DMS79 treated with DMSO at 0.1 percent for 48 hours (cell line): ENCODE data around the gene CEP112.
"Not testable (repeated sequence)": the region's sequence is repeated elsewhere in the genome, so short reads cannot be mapped to it uniquely, and the experiment has no call there.

Source experiments
- DNase-seq: peaks from one replicate; lab custom pipeline; 2025; lab: John Stamatoyannopoulos, UW

The CEP112 gene

GRCh38 chr17:65683428-65683827, 508.5 kb downstream of the CEP112 start:
- no peak for DNase-seq

- not testable (repeated sequence) for DNase-seq
Observed at GRCh38 chr17:65681763-65682162, 510.2 kb downstream of the CEP112 start.

GRCh38 chr17:65679165-65679845, 512.6 kb downstream of the CEP112 start:
- DNase-seq, result no peak

- peak; percentile 23 for DNase-seq
Observed at GRCh38 chr17:65678546-65678945, 513.4 kb downstream of the CEP112 start.

- no peak for DNase-seq
Observed at GRCh38 chr17:65677932-65678331, 514.0 kb downstream of the CEP112 start.

- no peak for DNase-seq
Observed at GRCh38 chr17:65674246-65675045, 517.5 kb downstream of the CEP112 start.

GRCh38 chr17:65670667-65671371, 521.1 kb downstream of the CEP112 start:
- no peak for DNase-seq

- no peak for DNase-seq
Observed at GRCh38 chr17:65668211-65668610, 523.7 kb downstream of the CEP112 start.

- DNase-seq, result no peak
Observed at GRCh38 chr17:65667656-65668055, 524.3 kb downstream of the CEP112 start.

- no peak for DNase-seq
Observed at GRCh38 chr17:65666876-65667321, 525.0 kb downstream of the CEP112 start.

GRCh38 chr17:65665966-65666365, 526.0 kb downstream of the CEP112 start:
- no peak for DNase-seq

- DNase-seq, result no peak
Observed at GRCh38 chr17:65664696-65665095, 527.2 kb downstream of the CEP112 start.

GRCh38 chr17:65664266-65664665, 527.7 kb downstream of the CEP112 start:
- DNase-seq, result no peak

GRCh38 chr17:65662196-65662595, 529.7 kb downstream of the CEP112 start:
- DNase-seq, result no peak

GRCh38 chr17:65660947-65661346, 531.0 kb downstream of the CEP112 start:
- DNase-seq, result no peak

GRCh38 chr17:65660078-65660477, 531.9 kb downstream of the CEP112 start:
- no peak for DNase-seq

- DNase-seq, result no peak
Observed at GRCh38 chr17:65659512-65659911, 532.4 kb downstream of the CEP112 start.

- DNase-seq, result no peak
Observed at GRCh38 chr17:65657251-65657828, 534.6 kb downstream of the CEP112 start.

- no peak for DNase-seq
Observed at GRCh38 chr17:65656390-65657250, 535.3 kb downstream of the CEP112 start.

- DNase-seq, result no peak
Observed at GRCh38 chr17:65655706-65656105, 536.2 kb downstream of the CEP112 start.

GRCh38 chr17:65644545-65644944, 547.4 kb downstream of the CEP112 start:
- DNase-seq, result no peak
